ENCODE measurements around the gene TRAF3IP3. TPM values are rescaled to one million over a fixed set of nuclear protein-coding genes. Genes with fewer than 3 reads are reported as not detected.
A peak's percentile ranks its signal among the peaks of the same experiment; 100 is the strongest.

The TRAF3IP3 gene
- total RNA-seq, 4 donors from 2014 or later: 0.77 to 5.7 (median 3.5) TPM

GRCh38 chr1:209736490-209737117 lies 19.2 kb upstream of the TRAF3IP3 start:
- Histone ChIP-seq H3K27me3 (no peaks in the 10 kb centered on the region), H3K36me3 (no peaks in the 10 kb centered on the region), H3K9me3 (no peaks in the 10 kb centered on the region), H3K27ac (no peak overlapping the region), H3K4me1 (peaks cover 0 to 8% (median 0%) of the 10 kb centered on the region in 3 donors), H3K4me3 (no peak overlapping the region)
- no peak for ATAC-seq
- 69 to 81% methylated on average over 3 of the region's 3 CpGs for WGBS, 2 donors (ENCODE audit: low coverage in 1 of 2)
- TF ChIP-seq EP300 (IDR thresholded peaks at IDR 0.05): no peak
- TF ChIP-seq POLR2AphosphoS5 (IDR thresholded peaks at IDR 0.05): no peak
- no peak for TF ChIP-seq POLR2A (IDR thresholded peaks at IDR 0.05)
- no peak for TF ChIP-seq CTCF (IDR thresholded peaks at IDR 0.05)

- no peak for TF ChIP-seq POLR2A (IDR thresholded peaks at IDR 0.05)
- TF ChIP-seq POLR2AphosphoS5 (IDR thresholded peaks at IDR 0.05): no peak
- TF ChIP-seq CTCF (IDR thresholded peaks at IDR 0.05): no peak
- TF ChIP-seq EP300 (IDR thresholded peaks at IDR 0.05): no peak
- 86 to 100% methylated on average over 3 to 5 of the region's 5 CpGs for WGBS, 2 donors (ENCODE audit: low coverage in 1 of 2)
- no peaks in the 10 kb centered on the region for H3K9me3 ChIP-seq
- no peaks in the 10 kb centered on the region for H3K36me3 ChIP-seq
- no peak overlapping the region for H3K27ac ChIP-seq
- H3K4me1 ChIP-seq: peaks cover 0 to 13% (median 0%) of the 10 kb centered on the region in 3 donors
- H3K4me3 ChIP-seq: no peak overlapping the region
- no peak for ATAC-seq
- H3K27me3 ChIP-seq: no peaks in the 10 kb centered on the region
Observed at GRCh38 chr1:209737118-209737505, 18.7 kb upstream of the TRAF3IP3 start.

GRCh38 chr1:209738270-209738669 lies 17.6 kb upstream of the TRAF3IP3 start:
- Histone ChIP-seq H3K27ac (no peak overlapping the region), H3K9me3 (no peaks in the 10 kb centered on the region), H3K36me3 (no peaks in the 10 kb centered on the region), H3K4me1 (peaks cover 0 to 23% (median 0%) of the 10 kb centered on the region in 3 donors), H3K4me3 (no peak overlapping the region), H3K27me3 (no peaks in the 10 kb centered on the region)
- no peak for ATAC-seq
- WGBS, 2 donors (ENCODE audit: low coverage in 1 of 2): 83 to 100% methylated on average over 1 of the region's 1 CpG
- TF ChIP-seq POLR2A (IDR thresholded peaks at IDR 0.05): no peak
- TF ChIP-seq EP300 (IDR thresholded peaks at IDR 0.05): no peak
- no peak for TF ChIP-seq POLR2AphosphoS5 (IDR thresholded peaks at IDR 0.05)
- no peak for TF ChIP-seq CTCF (IDR thresholded peaks at IDR 0.05)

- Histone ChIP-seq H3K36me3 (no peaks in the 10 kb centered on the region), H3K9me3 (no peaks in the 10 kb centered on the region), H3K27ac (no peak overlapping the region), H3K4me1 (peaks cover 0 to 21% (median 0%) of the 10 kb centered on the region in 3 donors), H3K4me3 (no peak overlapping the region), H3K27me3 (no peaks in the 10 kb centered on the region)
- no peak for ATAC-seq
- TF ChIP-seq POLR2A (IDR thresholded peaks at IDR 0.05): no peak
- no peak for TF ChIP-seq EP300 (IDR thresholded peaks at IDR 0.05)
- no peak for TF ChIP-seq POLR2AphosphoS5 (IDR thresholded peaks at IDR 0.05)
- no peak for TF ChIP-seq CTCF (IDR thresholded peaks at IDR 0.05)
- WGBS, 2 donors (ENCODE audit: low coverage in 1 of 2): 80% methylated on average over 1 of the region's 3 CpGs; no CpG with 5 or more reads in 1 of the 2 donors
Observed at GRCh38 chr1:209741193-209741592, 14.7 kb upstream of the TRAF3IP3 start.

GRCh38 chr1:209741889-209742288 lies 14.0 kb upstream of the TRAF3IP3 start:
- Histone ChIP-seq H3K4me1 (peaks cover 0 to 21% (median 0%) of the 10 kb centered on the region in 3 donors), H3K9me3 (no peaks in the 10 kb centered on the region), H3K27ac (peak overlapping the region in 3 of 4 donors; percentile 56 to 63 (median 58)), H3K36me3 (no peaks in the 10 kb centered on the region), H3K4me3 (no peak overlapping the region), H3K27me3 (no peaks in the 10 kb centered on the region)
- TF ChIP-seq EP300 (IDR thresholded peaks at IDR 0.05): no peak
- no peak for TF ChIP-seq CTCF (IDR thresholded peaks at IDR 0.05)
- TF ChIP-seq POLR2AphosphoS5 (IDR thresholded peaks at IDR 0.05): no peak
- no peak for TF ChIP-seq POLR2A (IDR thresholded peaks at IDR 0.05)
- 57 to 58% methylated on average over 1 to 2 of the region's 2 CpGs for WGBS, 2 donors (ENCODE audit: low coverage in 1 of 2)
- ATAC-seq: no peak
